Measurements from ENCODE around the gene MAP7. TPM values are rescaled to one million over a fixed set of nuclear protein-coding genes. Genes with fewer than 3 reads are reported as not detected.

The MAP7 gene
- polyA plus RNA-seq, 2 of the 4 experiments (the other 2 are of a cell fraction), result 60.6 to 64.5 TPM

- ChIA-PET CTCF (interaction anchor here (1.4 to 1.8 kb wide), 2 partner anchors 11 to 24 kb away, joined by 4 to 5 read pairs; no protein-coding TSS in a partner anchor), POLR2A (no interaction called here)
- Histone ChIP-seq H3K4me3 (no peak overlapping the region), H3K27ac (peak overlapping the region; percentile 91 to 97; a peak in 5 of 6 replicates), H3K9me3 (no peaks in the 10 kb centered on the region), H3K4me2 (peak overlapping the region; percentile 81), H3K4me1 (peaks cover 92% of the 10 kb centered on the region)
- TF ChIP-seq ATOH8 (CRISPR knock-in tag; IDR thresholded peaks at IDR 0.05; ENCODE audit: low read depth) (no peak), KDM1A (IDR thresholded peaks at IDR 0.05; ENCODE audit: low read depth) (no peak), ESRRA (IDR thresholded peaks at IDR 0.05; ENCODE audit: borderline replicate concordance, low read length) (no peak), ELK1 (IDR thresholded peaks at IDR 0.05; ENCODE audit: low read depth, low read length) (no peak), NPAS2 (CRISPR knock-in tag; IDR thresholded peaks at IDR 0.05; ENCODE audit: borderline replicate concordance) (no peak), CEBPB (IDR thresholded peaks at IDR 0.05) (no peak), HDAC2 (IDR thresholded peaks at IDR 0.05) (no peak), MAZ (IDR thresholded peaks at IDR 0.05; ENCODE audit: borderline replicate concordance, low read depth, low read length) (no peak), MYC (IDR thresholded peaks at IDR 0.05; ENCODE audit: borderline replicate concordance, low read length) (no peak), PHF8 (IDR thresholded peaks at IDR 0.05; ENCODE audit: borderline replicate concordance, low read depth) (no peak), BHLHE40 (IDR thresholded peaks at IDR 0.05; ENCODE audit: low read depth, low read length) (no peak), EHF (CRISPR knock-in tag; IDR thresholded peaks at IDR 0.05) (no peak), ZSCAN20 (CRISPR knock-in tag; IDR thresholded peaks at IDR 0.05) (no peak), HES2 (IDR thresholded peaks at IDR 0.05) (no peak), CBX8 (IDR thresholded peaks at IDR 0.05) (no peak)
- TF ChIP-seq, protein P1, sequence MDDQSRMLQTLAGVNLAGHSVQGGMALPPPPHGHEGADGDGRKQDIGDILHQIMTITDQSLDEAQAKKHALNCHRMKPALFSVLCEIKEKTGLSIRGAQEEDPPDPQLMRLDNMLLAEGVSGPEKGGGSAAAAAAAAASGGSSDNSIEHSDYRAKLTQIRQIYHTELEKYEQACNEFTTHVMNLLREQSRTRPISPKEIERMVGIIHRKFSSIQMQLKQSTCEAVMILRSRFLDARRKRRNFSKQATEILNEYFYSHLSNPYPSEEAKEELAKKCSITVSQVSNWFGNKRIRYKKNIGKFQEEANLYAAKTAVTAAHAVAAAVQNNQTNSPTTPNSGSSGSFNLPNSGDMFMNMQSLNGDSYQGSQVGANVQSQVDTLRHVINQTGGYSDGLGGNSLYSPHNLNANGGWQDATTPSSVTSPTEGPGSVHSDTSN (IDR thresholded peaks at IDR 0.05), result no peak
- TF ChIP-seq, protein P2, sequence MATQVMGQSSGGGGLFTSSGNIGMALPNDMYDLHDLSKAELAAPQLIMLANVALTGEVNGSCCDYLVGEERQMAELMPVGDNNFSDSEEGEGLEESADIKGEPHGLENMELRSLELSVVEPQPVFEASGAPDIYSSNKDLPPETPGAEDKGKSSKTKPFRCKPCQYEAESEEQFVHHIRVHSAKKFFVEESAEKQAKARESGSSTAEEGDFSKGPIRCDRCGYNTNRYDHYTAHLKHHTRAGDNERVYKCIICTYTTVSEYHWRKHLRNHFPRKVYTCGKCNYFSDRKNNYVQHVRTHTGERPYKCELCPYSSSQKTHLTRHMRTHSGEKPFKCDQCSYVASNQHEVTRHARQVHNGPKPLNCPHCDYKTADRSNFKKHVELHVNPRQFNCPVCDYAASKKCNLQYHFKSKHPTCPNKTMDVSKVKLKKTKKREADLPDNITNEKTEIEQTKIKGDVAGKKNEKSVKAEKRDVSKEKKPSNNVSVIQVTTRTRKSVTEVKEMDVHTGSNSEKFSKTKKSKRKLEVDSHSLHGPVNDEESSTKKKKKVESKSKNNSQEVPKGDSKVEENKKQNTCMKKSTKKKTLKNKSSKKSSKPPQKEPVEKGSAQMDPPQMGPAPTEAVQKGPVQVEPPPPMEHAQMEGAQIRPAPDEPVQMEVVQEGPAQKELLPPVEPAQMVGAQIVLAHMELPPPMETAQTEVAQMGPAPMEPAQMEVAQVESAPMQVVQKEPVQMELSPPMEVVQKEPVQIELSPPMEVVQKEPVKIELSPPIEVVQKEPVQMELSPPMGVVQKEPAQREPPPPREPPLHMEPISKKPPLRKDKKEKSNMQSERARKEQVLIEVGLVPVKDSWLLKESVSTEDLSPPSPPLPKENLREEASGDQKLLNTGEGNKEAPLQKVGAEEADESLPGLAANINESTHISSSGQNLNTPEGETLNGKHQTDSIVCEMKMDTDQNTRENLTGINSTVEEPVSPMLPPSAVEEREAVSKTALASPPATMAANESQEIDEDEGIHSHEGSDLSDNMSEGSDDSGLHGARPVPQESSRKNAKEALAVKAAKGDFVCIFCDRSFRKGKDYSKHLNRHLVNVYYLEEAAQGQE (IDR thresholded peaks at IDR 0.05), result no peak
- WGBS (ENCODE audit: missing lambda C conversion rate), result 96% methylated on average over 3 of the region's 3 CpGs
- DNase-seq (ENCODE audit: low read depth in 1 of 2, low spot score in 1 of 2) (no peak), ATAC-seq (no peak), FAIRE-seq (no peak)
Observed at GRCh38 chr6:136522636-136523035, 27.6 kb downstream of the MAP7 start.

- TF ChIP-seq MAFK (IDR thresholded peaks at IDR 0.05; ENCODE audit: partially characterized antibody) (peak; percentile 96), ZSCAN20 (CRISPR knock-in tag; IDR thresholded peaks at IDR 0.05) (no peak)
- H3K9me3 ChIP-seq, result no peaks in the 10 kb centered on the region
- WGBS (ENCODE audit: missing lambda C conversion rate), result 83% methylated on average over 4 of the region's 4 CpGs
- ChIA-PET POLR2A (no interaction called here), CTCF (interaction anchor here (1.8 kb wide), 1 partner anchor 25 kb away, joined by 5 read pairs; no protein-coding TSS in a partner anchor)
- peak overlapping the region; percentile 91 to 97 for H3K27ac ChIP-seq
- no peak overlapping the region for H3K4me3 ChIP-seq
- ATAC-seq (no peak), DNase-seq (ENCODE audit: low read depth in 1 of 2, low spot score in 1 of 2) (no peak), FAIRE-seq (no peak)
- peaks cover 92% of the 10 kb centered on the region for H3K4me1 ChIP-seq
- H3K4me2 ChIP-seq, result peak overlapping the region; percentile 41; the same call in 2 of the 3 replicates
Observed at GRCh38 chr6:136521911-136522310, 28.3 kb downstream of the MAP7 start.
